Kidney (tissue), 14 donors: ENCODE results near the gene AFAP1L2. TPM values are rescaled to one million over a fixed set of nuclear protein-coding genes. Genes with fewer than 3 reads are reported as not detected.

Experiments used
- DNase-seq, 5 donors: peaks; one replicate each; pipeline ENCODE4 v3.0.0-alpha.2; 2013 to 2020
- FAIRE-seq: peaks from 2 replicates; lab custom pipeline; 2012; peaks lifted over from hg19 to GRCh38; lab: Jason Lieb, UNC
- H3K27ac ChIP-seq, 2 donors: one replicate each; pipeline ENCODE4 v1.7.0; 2013; ENCODE audit warnings: low read depth in 2 of 2, low read length in 2 of 2, inconsistent platforms in 1 of 2
- H3K27me3 ChIP-seq: one replicate; pipeline ENCODE4 v1.7.1; 2013; ENCODE audit warnings: low read length, inconsistent platforms; ENCODE audit not compliant: control insufficient read depth, insufficient read depth
- H3K36me3 ChIP-seq, 3 donors: one replicate each; pipeline versions ENCODE4 v1.7.0 to v1.7.1; 2013; ENCODE audit warnings: low read length in 3 of 3, control low read depth in 1 of 3, inconsistent platforms in 1 of 3; ENCODE audit not compliant: insufficient read depth in 3 of 3, control insufficient read depth in 2 of 3
- H3K4me1 ChIP-seq, 3 donors: one replicate each; pipeline versions ENCODE4 v1.7.0 to v1.7.1; 2013; ENCODE audit warnings: low read length in 3 of 3, inconsistent platforms in 1 of 3, low read depth in 1 of 3; ENCODE audit not compliant: control insufficient read depth in 2 of 3, insufficient read depth in 2 of 3
- H3K4me3 ChIP-seq, 3 donors: one replicate each; pipeline versions ENCODE4 v1.7.0 to v1.8.1; 2013; ENCODE audit warnings: low read length in 3 of 3, control low read depth in 1 of 3, inconsistent platforms in 1 of 3
- H3K9ac ChIP-seq, 3 donors: one replicate each; pipeline versions ENCODE4 v1.7.0 to v1.7.1; 2013; ENCODE audit warnings: low read length in 3 of 3, control low read depth in 1 of 3, inconsistent platforms in 1 of 3
- H3K9me3 ChIP-seq, 3 donors: one replicate each; pipeline versions ENCODE4 v1.7.0 to v1.7.1; 2013; ENCODE audit warnings: low read length in 3 of 3, control low read depth in 1 of 3, inconsistent platforms in 1 of 3; ENCODE audit not compliant: control insufficient read depth in 2 of 3, insufficient read depth in 1 of 3
- intact Hi-C: fragments of 100-400 bp; cut with DNase I; formaldehyde crosslinking; loops from one replicate; pipeline ENCODE4 v1.11.1; 2022
- polyA plus RNA-seq: library from polyadenylated mRNA; stranded (reverse); fragments of 350-450 nt; fragmentation: Illumina TruSeq; extraction: RNeasy Lipid Tissue Mini Kit (QIAGEN cat#74804); gene quantifications from one replicate; pipeline ENCODE4 v1.2.3, GENCODE V29; 2014; ENCODE audit warnings: low read depth, low replicate concordance; ENCODE audit not compliant: insufficient read depth
- total RNA-seq: library from RNA; stranded (reverse); fragmentation: NEBNext Ultra II Directional; extraction: Animal tissue kit (Norgen Biotek cat#: 25700); gene quantifications from one replicate; pipeline ENCODE4 v1.2.1, GENCODE V29; 2021
- TF ChIP-seq, protein P1 (sequence below): IDR thresholded peaks from 3 replicates; pipeline ENCODE4 v1.5.1; 2012; ENCODE audit warnings: mild to moderate bottlenecking, moderate library complexity, borderline replicate concordance; ENCODE audit not compliant: insufficient read depth; ENCODE audit errors: extremely low read depth
- donor health status: control.
- donor health status: control.
- donor health status: control.
- donor health status: control.
- donor health status: control.
- donor health status: DM: yes; HTN: yes; CAD: no.
- donor health status: Normal renal cell carcinoma (clear cell type).

AFAP1L2 gene
- total and polyA plus RNA-seq, 2 donors from 2014 or later = 19.8 to 24.0 TPM

DNA sequence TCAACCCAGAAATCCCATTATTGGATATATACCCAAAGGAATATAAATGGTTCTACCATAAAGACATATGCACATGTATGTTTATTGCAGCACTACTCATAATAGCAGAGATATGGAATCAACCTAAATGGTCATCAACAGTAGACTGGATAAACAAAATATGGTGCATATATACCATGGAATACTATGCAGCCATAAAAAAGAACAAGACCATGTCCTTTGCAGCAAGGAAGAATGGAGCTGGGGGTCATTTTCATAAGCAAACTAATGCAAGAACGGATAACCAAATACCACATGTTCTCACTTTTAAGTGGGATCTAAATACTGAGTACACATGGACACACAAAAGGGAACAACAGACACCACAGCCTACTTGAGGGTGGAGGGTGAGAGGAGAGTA is 2.2 kb upstream of the AFAP1L2 start:
- H3K27ac ChIP-seq = no peak overlapping the region
- H3K9ac ChIP-seq = no peak overlapping the region
- peaks cover 0 to 8% (median 3%) of the 10 kb centered on the region in 3 donors for H3K4me1 ChIP-seq
- no peaks in the 10 kb centered on the region for H3K36me3 ChIP-seq
- no peak for DNase-seq
- FAIRE-seq = no peak
- intact Hi-C loops = no loop called here
- no peaks in the 10 kb centered on the region for H3K9me3 ChIP-seq
- TF ChIP-seq, protein P1, sequence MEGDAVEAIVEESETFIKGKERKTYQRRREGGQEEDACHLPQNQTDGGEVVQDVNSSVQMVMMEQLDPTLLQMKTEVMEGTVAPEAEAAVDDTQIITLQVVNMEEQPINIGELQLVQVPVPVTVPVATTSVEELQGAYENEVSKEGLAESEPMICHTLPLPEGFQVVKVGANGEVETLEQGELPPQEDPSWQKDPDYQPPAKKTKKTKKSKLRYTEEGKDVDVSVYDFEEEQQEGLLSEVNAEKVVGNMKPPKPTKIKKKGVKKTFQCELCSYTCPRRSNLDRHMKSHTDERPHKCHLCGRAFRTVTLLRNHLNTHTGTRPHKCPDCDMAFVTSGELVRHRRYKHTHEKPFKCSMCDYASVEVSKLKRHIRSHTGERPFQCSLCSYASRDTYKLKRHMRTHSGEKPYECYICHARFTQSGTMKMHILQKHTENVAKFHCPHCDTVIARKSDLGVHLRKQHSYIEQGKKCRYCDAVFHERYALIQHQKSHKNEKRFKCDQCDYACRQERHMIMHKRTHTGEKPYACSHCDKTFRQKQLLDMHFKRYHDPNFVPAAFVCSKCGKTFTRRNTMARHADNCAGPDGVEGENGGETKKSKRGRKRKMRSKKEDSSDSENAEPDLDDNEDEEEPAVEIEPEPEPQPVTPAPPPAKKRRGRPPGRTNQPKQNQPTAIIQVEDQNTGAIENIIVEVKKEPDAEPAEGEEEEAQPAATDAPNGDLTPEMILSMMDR = no peak
- H3K4me3 ChIP-seq = no peak overlapping the region
- no peaks in the 10 kb centered on the region for H3K27me3 ChIP-seq

DNA sequence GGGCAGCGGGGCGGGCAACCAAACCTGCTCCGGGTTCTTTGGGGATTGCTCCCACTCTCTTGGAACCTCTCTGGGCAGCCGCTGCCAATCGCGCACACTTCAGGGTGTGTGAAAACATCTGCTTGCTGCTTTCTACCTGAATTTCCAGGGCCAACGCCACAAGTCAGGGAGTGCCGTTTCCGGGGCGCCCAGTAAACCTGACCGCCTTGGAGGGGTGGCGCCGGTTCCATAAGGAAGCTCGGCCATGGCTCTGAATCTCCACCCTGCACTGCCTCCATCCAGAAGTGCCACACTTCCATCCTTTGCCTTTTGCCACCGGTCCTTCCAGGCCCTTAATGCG is 679 bp upstream of the AFAP1L2 start:
- peak overlapping the region in 1 of 3 donors; percentile 12 for H3K9ac ChIP-seq
- FAIRE-seq = no peak
- TF ChIP-seq, protein P1 = no peak
- no peaks in the 10 kb centered on the region for H3K27me3 ChIP-seq
- H3K9me3 ChIP-seq = no peaks in the 10 kb centered on the region
- DNase-seq = no peak
- H3K36me3 ChIP-seq = no peaks in the 10 kb centered on the region
- H3K4me3 ChIP-seq = peak overlapping the region in 1 of 3 donors; percentile 68
- intact Hi-C loops = no loop called here
- H3K4me1 ChIP-seq = peaks cover 3 to 8% (median 8%) of the 10 kb centered on the region in 3 donors
- H3K27ac ChIP-seq = peak overlapping the region; percentile 51 to 63

GRCh38 chr10:114403541-114404161 is 651 bp downstream of the AFAP1L2 start:
- H3K36me3 ChIP-seq = no peaks in the 10 kb centered on the region
- TF ChIP-seq, protein P1 = no peak
- H3K9me3 ChIP-seq = no peaks in the 10 kb centered on the region
- H3K27me3 ChIP-seq = no peaks in the 10 kb centered on the region
- FAIRE-seq = no peak
- peak; percentile 52 to 79 (median 71) for DNase-seq
- H3K4me3 ChIP-seq = peak overlapping the region; percentile 23 to 68 (median 53)
- H3K27ac ChIP-seq = peak overlapping the region; percentile 53 to 76
- intact Hi-C loops = no loop called here
- H3K9ac ChIP-seq = peak overlapping the region; percentile 24 to 70 (median 68)
- peaks cover 3 to 14% (median 8%) of the 10 kb centered on the region in 3 donors for H3K4me1 ChIP-seq
